B cell (primary cell): ENCODE results near the gene GRIN2D.

Experiments used
- EZH2 ChIP-seq: IDR thresholded peaks from 2 replicates; pipeline ENCODE4 v1.6.1; 2012; ENCODE audit warnings: borderline replicate concordance, low read depth, mild to moderate bottlenecking, moderate library complexity, low read length; ENCODE audit not compliant: insufficient read depth, poor library complexity, severe bottlenecking
- TF ChIP-seq, protein P1 (sequence below): fragments of 200-600 bp; IDR thresholded peaks from one replicate; pipeline ENCODE4 v1.8.0; 2022; ENCODE audit warnings: antibody characterized with exemption, mild to moderate bottlenecking

DNA sequence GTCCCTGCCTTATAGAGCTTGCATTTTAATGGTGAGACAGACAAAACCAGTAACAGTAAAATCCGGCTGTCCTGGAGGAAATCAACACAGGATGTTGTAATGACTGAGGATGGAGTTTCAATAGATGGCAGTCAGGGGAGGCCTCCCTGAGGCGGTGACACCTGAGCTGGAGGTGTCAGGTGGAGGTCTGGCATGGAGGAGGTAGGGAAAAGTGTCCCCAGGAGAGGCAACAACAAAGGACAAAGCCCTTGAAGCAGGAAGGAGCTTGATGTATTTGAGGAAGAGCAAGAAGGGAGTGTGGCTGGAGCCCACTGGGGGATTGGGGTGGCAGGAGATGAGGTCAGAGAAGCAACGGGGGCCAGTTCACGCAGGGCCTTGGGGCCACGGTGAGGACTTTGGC is 7.8 kb downstream of the GRIN2D start:
- TF ChIP-seq, protein P1, sequence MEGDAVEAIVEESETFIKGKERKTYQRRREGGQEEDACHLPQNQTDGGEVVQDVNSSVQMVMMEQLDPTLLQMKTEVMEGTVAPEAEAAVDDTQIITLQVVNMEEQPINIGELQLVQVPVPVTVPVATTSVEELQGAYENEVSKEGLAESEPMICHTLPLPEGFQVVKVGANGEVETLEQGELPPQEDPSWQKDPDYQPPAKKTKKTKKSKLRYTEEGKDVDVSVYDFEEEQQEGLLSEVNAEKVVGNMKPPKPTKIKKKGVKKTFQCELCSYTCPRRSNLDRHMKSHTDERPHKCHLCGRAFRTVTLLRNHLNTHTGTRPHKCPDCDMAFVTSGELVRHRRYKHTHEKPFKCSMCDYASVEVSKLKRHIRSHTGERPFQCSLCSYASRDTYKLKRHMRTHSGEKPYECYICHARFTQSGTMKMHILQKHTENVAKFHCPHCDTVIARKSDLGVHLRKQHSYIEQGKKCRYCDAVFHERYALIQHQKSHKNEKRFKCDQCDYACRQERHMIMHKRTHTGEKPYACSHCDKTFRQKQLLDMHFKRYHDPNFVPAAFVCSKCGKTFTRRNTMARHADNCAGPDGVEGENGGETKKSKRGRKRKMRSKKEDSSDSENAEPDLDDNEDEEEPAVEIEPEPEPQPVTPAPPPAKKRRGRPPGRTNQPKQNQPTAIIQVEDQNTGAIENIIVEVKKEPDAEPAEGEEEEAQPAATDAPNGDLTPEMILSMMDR, result no peak
- TF ChIP-seq EZH2, result no peak
